ENCODE results near the gene RAB9A. TPM values are rescaled to one million over a fixed set of nuclear protein-coding genes. Genes with fewer than 3 reads are reported as not detected.
"Not testable (repeated sequence)": the region's sequence is repeated elsewhere in the genome, so short reads cannot be mapped to it uniquely, and the experiment has no call there.

RAB9A gene
- total and polyA plus RNA-seq, 2 donors (not counting 3 experiments of a cell fraction or from before 2014, with no cell fraction given), result 11.5 to 19.2 TPM

DNA sequence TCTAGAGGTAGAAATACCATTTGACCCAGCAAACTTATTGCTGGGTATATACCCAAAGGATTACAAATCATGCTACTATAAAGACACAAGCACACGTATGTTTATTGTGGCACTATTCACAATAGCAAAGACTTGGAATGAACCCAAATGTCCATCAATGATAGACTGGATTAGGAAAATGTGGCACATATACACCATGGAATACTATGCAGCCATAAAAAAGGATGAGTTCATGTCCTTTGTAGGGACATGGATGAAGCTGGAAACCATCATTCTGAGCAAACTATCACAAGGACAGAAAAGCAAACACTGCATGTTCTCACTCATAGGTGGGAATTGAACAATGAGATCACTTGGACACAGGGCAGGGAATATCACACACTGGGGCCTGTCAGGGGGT lies 41.6 kb downstream of the RAB9A start:
- intact Hi-C loops (cut with micrococcal nuclease); H2AFZ ChIP-seq (ENCODE audit: low read depth, low read length); H3K9me1 ChIP-seq (replicated peaks; ENCODE audit: control insufficient read depth, extremely low read depth, insufficient read depth, low read length); H3K27me3 ChIP-seq (ENCODE audit: control insufficient read depth in 2 of 2, insufficient read depth in 2 of 2, low read length in 2 of 2); BruUV-seq (replicated peaks); FAIRE-seq; dilution Hi-C loops (cut with MboI; ENCODE audit: extremely low pct_ligation_motif_present, low sequenced_read_pairs); H3K4me2 ChIP-seq (ENCODE audit: insufficient read depth, low read length); H3K27ac ChIP-seq (ENCODE audit: insufficient read depth, low read depth, low read length); POLR2A ChIA-PET; H3K4me3 ChIP-seq (replicated peaks in 1 of 3; ENCODE audit: insufficient read depth in 1 of 3, low read depth in 1 of 3, low read length in 3 of 3); H3K9me3 ChIP-seq (replicated peaks; ENCODE audit: control insufficient read depth, insufficient read depth, low read length); DNase-seq (ENCODE audit: low read depth, low spot score); H3K36me3 ChIP-seq (ENCODE audit: control insufficient read depth in 2 of 2, extremely low read depth in 1 of 2, insufficient read depth in 2 of 2, low read length in 2 of 2); H4K20me1 ChIP-seq (replicated peaks; ENCODE audit: control insufficient read depth, extremely low read depth, insufficient read depth, low read length); H3K4me1 ChIP-seq (ENCODE audit: control insufficient read depth, extremely low read depth, insufficient read depth, low read length); CTCF ChIA-PET; H3K9ac ChIP-seq (replicated peaks; ENCODE audit: extremely low read depth, insufficient read depth, low read length): not testable (repeated sequence)
- H3K79me2 ChIP-seq (ENCODE audit: control insufficient read depth, insufficient read depth, low read length), result peaks cover 29% of the 10 kb centered on the region

DNA sequence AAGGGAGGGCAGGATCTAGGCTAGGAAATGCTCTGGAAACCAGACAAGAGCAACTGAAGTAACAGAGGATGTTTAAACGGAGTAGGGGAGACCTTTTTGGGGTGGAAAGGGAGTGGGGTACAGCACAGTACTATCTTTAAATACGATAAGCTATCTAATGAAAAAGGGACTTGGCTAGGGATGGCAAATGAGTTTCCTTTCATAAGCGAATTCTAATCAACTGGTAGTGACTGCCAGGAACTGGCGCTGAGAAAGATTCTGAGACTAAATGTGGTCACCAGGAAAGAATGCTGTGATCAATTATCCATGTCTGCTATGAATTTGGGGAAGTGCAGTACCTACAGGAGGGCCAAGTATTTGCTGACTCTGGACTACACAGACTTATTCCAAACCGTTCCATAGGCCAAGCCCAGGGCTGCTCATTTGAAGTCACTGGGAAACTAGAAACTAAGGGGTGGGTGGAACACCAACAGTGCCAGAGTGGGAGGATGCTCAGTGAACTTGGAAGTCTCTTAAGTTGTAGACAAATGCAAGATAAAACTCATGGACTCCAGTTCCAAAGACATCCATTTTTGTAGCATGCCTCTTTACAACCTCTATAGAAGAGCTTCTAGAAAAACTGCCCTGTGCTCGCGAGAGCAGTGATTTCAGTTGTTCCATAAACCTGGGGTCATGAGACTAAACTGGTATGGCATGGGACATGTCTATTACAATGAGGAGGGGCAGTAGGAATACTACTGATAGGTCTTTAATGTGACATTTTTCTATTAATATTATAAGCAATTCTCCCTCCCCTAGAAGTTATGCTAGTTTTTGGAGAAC lies 43.5 kb downstream of the RAB9A start:
- no peaks in the 10 kb centered on the region for H3K27me3 ChIP-seq (ENCODE audit: control insufficient read depth in 2 of 2, insufficient read depth in 2 of 2, low read length in 2 of 2)
- FAIRE-seq (no peak), DNase-seq (ENCODE audit: low read depth, low spot score) (no peak)
- TF ChIP-seq GATA2 (IDR thresholded peaks at IDR 0.05; ENCODE audit: insufficient read depth, insufficient read length, low read depth, low read length), result no peak
- TF ChIP-seq POLR2AphosphoS5 (IDR thresholded peaks at IDR 0.05; ENCODE audit: insufficient read depth, low read depth, low read length), result no peak
- TF ChIP-seq JUN (IDR thresholded peaks at IDR 0.05; ENCODE audit: borderline replicate concordance, insufficient read depth, insufficient read length, low read depth), result no peak
- TF ChIP-seq MYC (IDR thresholded peaks at IDR 0.05; ENCODE audit: low read depth, low read length), result no peak
- TF ChIP-seq POLR2A (IDR thresholded peaks at IDR 0.05; ENCODE audit: low read depth, low read length), result no peak
- TF ChIP-seq EZH2 (IDR thresholded peaks at IDR 0.05; ENCODE audit: borderline replicate concordance, low read depth, low read length, severe bottlenecking), result no peak
- TF ChIP-seq, protein P1, sequence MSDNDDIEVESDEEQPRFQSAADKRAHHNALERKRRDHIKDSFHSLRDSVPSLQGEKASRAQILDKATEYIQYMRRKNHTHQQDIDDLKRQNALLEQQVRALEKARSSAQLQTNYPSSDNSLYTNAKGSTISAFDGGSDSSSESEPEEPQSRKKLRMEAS (IDR thresholded peaks at IDR 0.05; ENCODE audit: insufficient read depth, insufficient read length), result no peak
- TF ChIP-seq, protein P2, sequence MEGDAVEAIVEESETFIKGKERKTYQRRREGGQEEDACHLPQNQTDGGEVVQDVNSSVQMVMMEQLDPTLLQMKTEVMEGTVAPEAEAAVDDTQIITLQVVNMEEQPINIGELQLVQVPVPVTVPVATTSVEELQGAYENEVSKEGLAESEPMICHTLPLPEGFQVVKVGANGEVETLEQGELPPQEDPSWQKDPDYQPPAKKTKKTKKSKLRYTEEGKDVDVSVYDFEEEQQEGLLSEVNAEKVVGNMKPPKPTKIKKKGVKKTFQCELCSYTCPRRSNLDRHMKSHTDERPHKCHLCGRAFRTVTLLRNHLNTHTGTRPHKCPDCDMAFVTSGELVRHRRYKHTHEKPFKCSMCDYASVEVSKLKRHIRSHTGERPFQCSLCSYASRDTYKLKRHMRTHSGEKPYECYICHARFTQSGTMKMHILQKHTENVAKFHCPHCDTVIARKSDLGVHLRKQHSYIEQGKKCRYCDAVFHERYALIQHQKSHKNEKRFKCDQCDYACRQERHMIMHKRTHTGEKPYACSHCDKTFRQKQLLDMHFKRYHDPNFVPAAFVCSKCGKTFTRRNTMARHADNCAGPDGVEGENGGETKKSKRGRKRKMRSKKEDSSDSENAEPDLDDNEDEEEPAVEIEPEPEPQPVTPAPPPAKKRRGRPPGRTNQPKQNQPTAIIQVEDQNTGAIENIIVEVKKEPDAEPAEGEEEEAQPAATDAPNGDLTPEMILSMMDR (IDR thresholded peaks at IDR 0.05; ENCODE audit: extremely low read depth in 1 of 2, insufficient read depth in 1 of 2, low read depth in 1 of 2, low read length in 2 of 2), result no peak
- no peak for TF ChIP-seq FOS (IDR thresholded peaks at IDR 0.05; ENCODE audit: borderline replicate concordance, insufficient read depth, low read length)
- no peaks in the 10 kb centered on the region for H3K9me1 ChIP-seq (replicated peaks; ENCODE audit: control insufficient read depth, extremely low read depth, insufficient read depth, low read length)
- H3K36me3 ChIP-seq (ENCODE audit: control insufficient read depth in 2 of 2, extremely low read depth in 1 of 2, insufficient read depth in 2 of 2, low read length in 2 of 2), result no peaks in the 10 kb centered on the region
- H3K79me2 ChIP-seq (ENCODE audit: control insufficient read depth, insufficient read depth, low read length), result peaks cover 29% of the 10 kb centered on the region
- no peaks in the 10 kb centered on the region for H4K20me1 ChIP-seq (replicated peaks; ENCODE audit: control insufficient read depth, extremely low read depth, insufficient read depth, low read length)
- POLR2A ChIA-PET, result no interaction called here
- no peak overlapping the region for H2AFZ ChIP-seq (ENCODE audit: low read depth, low read length)
- dilution Hi-C loops (cut with MboI; ENCODE audit: extremely low pct_ligation_motif_present, low sequenced_read_pairs) (no loop called here), intact Hi-C loops (cut with micrococcal nuclease) (no loop called here)
- no peak overlapping the region for H3K27ac ChIP-seq (ENCODE audit: insufficient read depth, low read depth, low read length)
- no TSS peak for BruUV-seq (replicated peaks)
- CTCF ChIA-PET, result interaction anchor here (0.9 kb wide), 1 partner anchor 226 kb away, joined by 3 read pairs; no protein-coding TSS in a partner anchor
- no peaks in the 10 kb centered on the region for H3K9me3 ChIP-seq (replicated peaks; ENCODE audit: control insufficient read depth, insufficient read depth, low read length)
- no peak overlapping the region for H3K4me2 ChIP-seq (ENCODE audit: insufficient read depth, low read length)
- H3K4me3 ChIP-seq (replicated peaks in 1 of 3; ENCODE audit: insufficient read depth in 1 of 3, low read depth in 1 of 3, low read length in 3 of 3), result no peak overlapping the region
- H3K9ac ChIP-seq (replicated peaks; ENCODE audit: extremely low read depth, insufficient read depth, low read length), result no peak overlapping the region
- H3K4me1 ChIP-seq (ENCODE audit: control insufficient read depth, extremely low read depth, insufficient read depth, low read length), result peaks cover 5% of the 10 kb centered on the region
